Retinal pigment epithelial cell (primary cell): Measurements from ENCODE around the gene KLHL33.

Source experiments
- DNase-seq: peaks from one replicate; pipeline ENCODE4 v3.0.0-alpha.2; 2010; ENCODE audit warnings: low read depth
- H3K4me3 ChIP-seq: 2 replicates; pipeline ENCODE4 v1.5.1; 2011; ENCODE audit warnings: mild to moderate bottlenecking, low read length, control low read depth, moderate library complexity
- CTCF ChIP-seq: conservative IDR thresholded peaks from 2 replicates; pipeline ENCODE4 v1.5.1; 2011; ENCODE audit warnings: low read depth, low read length, control low read depth, inconsistent platforms

The KLHL33 gene

DNA sequence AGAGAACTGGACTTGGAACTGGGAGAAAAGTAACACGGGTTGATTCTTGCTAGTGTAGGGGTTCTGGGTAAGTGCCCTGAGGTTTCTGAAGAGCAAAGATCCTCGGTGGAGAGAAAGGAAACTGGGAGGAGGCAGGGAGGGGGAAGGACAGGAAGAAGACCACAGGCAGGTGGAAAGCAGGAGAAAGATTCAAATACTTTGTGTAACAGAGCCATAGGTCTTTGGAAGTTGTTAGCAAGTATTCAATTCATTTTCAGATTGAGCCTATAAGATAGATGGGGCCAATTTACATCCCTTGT is 34.6 kb upstream of the KLHL33 start:
- peak overlapping the region; percentile 87 for H3K4me3 ChIP-seq
- no peak for DNase-seq
- no peak for TF ChIP-seq CTCF

DNA sequence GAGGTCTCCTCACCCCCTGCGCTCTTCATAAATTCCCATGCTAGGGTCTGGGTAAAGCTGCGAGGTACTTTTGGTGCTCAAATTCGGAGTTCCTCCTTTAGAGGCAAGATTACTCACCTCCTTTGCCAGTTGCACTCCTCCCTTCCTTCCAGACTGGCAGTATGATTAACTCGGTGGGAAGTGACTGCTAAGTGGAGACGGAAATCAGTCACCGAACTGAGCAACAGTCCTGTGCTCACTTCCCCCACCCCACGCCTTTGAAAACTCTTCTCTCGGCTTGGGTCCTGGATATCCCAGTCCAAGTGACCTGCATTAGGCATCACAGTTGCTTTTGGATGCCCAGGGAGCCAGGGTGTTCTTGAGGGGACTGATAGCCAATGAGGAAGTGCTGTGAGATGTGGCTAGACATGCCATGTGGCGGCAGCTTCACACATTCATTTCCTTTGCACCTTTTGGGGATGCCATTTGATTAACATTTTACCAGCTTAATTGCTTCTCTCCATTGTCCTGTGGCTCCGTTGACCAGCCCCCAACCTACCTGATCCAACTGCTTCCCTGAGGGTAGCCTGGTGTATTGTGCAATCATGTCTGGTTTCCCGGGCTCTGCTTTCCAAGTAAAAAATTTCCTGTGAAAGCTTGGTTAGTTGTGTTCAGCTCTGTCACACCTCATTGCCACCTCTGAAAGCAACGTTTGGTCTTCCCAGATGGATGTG is 34.1 kb upstream of the KLHL33 start:
- H3K4me3 ChIP-seq = peak overlapping the region; percentile 87
- TF ChIP-seq CTCF = no peak
- no peak for DNase-seq

GRCh38 chr14:20469242-20469889 is 33.4 kb upstream of the KLHL33 start, which contains the start of gene PNP:
TSS of gene PNP (plus strand) at chr14:20469406. CDS start at chr14:20469525, 119 bp downstream.
- DNase-seq = peak; percentile 67
- no peak for TF ChIP-seq CTCF
- H3K4me3 ChIP-seq = peak within 1 kb of the TSS; percentile 87

DNA sequence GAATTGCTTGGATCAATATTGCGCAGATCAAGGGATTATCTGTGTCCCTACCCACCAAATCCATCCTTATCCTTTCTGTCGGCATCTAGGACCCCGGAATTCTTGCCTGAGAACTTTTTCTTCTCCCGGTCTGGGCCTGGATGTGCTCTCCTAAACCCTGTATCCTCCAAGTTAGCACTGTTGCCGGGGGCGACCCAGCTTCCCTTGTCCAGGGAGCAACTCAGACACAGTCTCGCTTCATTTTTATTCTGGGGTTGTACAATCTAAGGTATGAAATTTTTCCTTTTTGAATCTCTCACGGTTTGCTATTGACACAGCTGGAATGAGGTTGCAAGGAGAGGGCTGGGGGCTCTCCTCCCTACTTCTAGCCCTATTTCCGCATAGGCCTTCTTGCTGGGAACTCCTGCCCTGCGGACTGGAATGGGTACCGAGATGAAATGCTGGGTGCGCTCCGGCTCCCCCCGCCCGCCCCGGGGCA is 32.8 kb upstream of the KLHL33 start:
- TF ChIP-seq CTCF = no peak
- H3K4me3 ChIP-seq = peak overlapping the region; percentile 87
- no peak for DNase-seq

DNA sequence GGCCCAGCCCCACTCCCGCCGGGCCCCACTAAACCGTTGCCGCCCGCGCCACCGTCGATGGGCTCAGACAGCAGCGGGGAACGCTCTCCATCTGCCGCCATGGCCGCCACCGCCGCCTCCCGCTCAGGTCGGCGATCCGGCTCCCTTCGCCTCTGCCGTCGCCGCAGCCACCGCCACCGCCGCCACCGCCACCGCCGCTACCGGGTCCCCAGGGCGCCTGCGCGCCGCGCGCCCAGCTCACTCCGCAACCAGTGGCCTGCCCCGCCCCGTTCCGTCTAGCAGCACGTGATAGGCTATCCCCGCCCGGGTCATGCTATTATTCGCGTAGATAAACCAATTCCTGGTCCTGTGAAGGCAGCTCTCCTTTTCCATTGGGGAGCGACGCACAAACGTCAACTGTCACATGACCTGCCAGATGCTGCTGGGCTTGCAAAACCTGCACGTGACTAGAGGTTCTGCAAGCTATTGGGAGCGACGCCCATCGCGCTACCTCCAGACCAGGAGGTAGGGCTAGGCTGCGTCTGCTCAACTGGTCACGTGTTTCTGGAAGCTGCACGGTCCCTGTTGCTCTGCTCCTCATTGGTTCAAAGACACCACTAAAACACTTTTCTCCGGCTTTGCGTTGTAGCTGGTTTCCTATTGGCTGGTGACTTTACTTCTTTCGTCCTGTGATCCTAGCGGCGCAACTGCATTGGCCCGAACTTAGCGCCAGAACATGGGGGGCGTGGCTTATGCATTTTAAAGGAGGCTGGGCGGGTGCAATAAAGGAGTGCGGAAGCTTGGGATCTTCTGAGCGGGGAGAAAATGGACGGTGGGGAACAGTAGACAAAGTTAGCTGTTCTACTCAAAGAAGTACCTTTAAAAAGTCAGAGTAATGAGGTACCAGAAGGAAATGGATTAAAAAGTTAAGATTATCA is 25.5 kb upstream of the KLHL33 start, which contains the start of gene PIP4P1:
Gene PIP4P1 (minus strand): TSS at position 210 of the 917 bp plus-strand sequence. CDS start 109 bp downstream, at position 101.
- no peak for TF ChIP-seq CTCF
- DNase-seq = peak; percentile 100
- peak within 1 kb of the TSS; percentile 86 for H3K4me3 ChIP-seq

GRCh38 chr14:20460458-20461224 is 24.7 kb upstream of the KLHL33 start:
- peak overlapping the region; percentile 86 for H3K4me3 ChIP-seq
- DNase-seq = no peak
- no peak for TF ChIP-seq CTCF
